Measurements from ENCODE around the gene OR6C68. TPM values are rescaled to one million over a fixed set of nuclear protein-coding genes. Genes with fewer than 3 reads are reported as not detected.

The OR6C68 gene
- total RNA-seq, 1 donor: not detected

DNA sequence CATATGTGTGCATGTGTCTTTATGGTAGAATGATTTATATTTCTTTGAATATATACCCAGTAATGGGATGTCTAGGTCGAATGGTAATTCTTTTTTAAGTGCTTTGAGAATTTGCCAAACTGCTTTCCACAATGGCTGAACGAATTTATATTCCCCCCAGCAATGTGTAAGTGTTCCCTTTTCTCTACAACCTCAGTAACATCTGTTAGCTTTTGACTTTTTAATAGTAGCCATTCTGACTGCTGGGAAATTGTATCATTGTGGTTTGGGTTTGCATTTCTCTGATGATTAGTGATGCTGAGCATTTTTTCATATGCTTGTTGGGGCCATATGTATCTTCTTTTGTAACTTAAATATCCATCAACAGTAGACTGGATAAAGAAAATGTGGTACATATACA is 9.4 kb downstream of the OR6C68 start:
- H3K4me3 ChIP-seq (ENCODE audit: low read depth, low read length): no peak overlapping the region
- TF ChIP-seq, protein P1, sequence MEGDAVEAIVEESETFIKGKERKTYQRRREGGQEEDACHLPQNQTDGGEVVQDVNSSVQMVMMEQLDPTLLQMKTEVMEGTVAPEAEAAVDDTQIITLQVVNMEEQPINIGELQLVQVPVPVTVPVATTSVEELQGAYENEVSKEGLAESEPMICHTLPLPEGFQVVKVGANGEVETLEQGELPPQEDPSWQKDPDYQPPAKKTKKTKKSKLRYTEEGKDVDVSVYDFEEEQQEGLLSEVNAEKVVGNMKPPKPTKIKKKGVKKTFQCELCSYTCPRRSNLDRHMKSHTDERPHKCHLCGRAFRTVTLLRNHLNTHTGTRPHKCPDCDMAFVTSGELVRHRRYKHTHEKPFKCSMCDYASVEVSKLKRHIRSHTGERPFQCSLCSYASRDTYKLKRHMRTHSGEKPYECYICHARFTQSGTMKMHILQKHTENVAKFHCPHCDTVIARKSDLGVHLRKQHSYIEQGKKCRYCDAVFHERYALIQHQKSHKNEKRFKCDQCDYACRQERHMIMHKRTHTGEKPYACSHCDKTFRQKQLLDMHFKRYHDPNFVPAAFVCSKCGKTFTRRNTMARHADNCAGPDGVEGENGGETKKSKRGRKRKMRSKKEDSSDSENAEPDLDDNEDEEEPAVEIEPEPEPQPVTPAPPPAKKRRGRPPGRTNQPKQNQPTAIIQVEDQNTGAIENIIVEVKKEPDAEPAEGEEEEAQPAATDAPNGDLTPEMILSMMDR (IDR thresholded peaks at IDR 0.05; ENCODE audit: insufficient read depth, low read length): no peak
- no peak for DNase-seq (ENCODE audit: low read depth)

DNA sequence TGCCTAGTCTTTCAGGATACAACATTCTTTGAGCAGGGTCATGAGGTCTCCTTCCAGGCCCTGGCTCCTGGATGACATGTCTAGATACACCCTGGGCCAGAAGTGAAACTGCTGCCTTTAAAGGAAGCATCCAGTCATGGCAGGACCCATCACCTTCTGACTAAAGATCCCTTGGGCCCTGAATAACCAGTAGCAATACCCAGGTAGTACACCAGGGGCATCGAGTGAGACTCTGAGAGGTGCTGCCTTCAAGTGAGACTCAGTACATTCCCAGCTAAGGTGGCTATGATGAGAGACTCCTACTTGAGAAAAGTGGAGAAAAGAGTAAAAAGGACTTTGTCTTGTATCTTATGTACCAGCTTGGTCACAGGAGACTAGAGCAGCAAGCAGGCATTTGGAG is 23.5 kb downstream of the OR6C68 start:
- no peak for DNase-seq (ENCODE audit: low read depth)
- no peak overlapping the region for H3K4me3 ChIP-seq (ENCODE audit: low read depth, low read length)
- TF ChIP-seq, protein P1 (IDR thresholded peaks at IDR 0.05; ENCODE audit: insufficient read depth, low read length): no peak

DNA sequence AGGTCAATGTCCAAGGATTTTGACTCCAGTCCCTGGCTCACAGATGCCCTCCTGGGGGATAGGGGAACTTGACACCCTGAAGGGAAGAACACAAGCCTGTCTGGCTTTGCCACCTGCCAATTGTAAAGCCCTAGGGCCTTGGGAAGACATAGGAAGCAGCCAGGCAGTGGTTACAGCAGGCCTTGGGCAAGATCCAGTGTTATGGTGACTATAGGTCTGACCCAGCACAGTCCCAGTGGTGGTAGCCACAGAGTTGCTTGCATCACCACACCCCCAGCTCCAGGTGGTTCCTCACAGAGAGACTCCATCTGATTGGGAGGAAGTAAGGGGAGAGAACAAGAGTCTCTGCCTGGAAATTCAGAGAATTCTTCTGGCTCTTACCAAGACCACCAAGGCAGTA is 24.2 kb downstream of the OR6C68 start:
- H3K4me3 ChIP-seq (ENCODE audit: low read depth, low read length): no peak overlapping the region
- DNase-seq (ENCODE audit: low read depth): no peak
- TF ChIP-seq, protein P1 (IDR thresholded peaks at IDR 0.05; ENCODE audit: insufficient read depth, low read length): no peak

Other genes with a start within 250 kb of the OR6C68 start
- gene OR6C74, start 247.8 kb upstream of the OR6C68 start, total RNA-seq (ENCODE audit: low replicate concordance): not detected in 2 replicates
- not detected in 2 replicates for gene OR6C6, start 195.8 kb upstream of the OR6C68 start, total RNA-seq (ENCODE audit: low replicate concordance)
- gene OR6C1, start 178.0 kb upstream of the OR6C68 start, total RNA-seq (ENCODE audit: low replicate concordance): not detected in 2 replicates
- not detected in 2 replicates for gene OR6C3, start 161.6 kb upstream of the OR6C68 start, total RNA-seq (ENCODE audit: low replicate concordance)
- gene OR6C75, start 129.4 kb upstream of the OR6C68 start, total RNA-seq (ENCODE audit: low replicate concordance): not detected in 2 replicates
- not detected in 2 replicates for gene OR6C65, start 91.8 kb upstream of the OR6C68 start, total RNA-seq (ENCODE audit: low replicate concordance)
- not detected in 2 replicates for gene OR6C76, start 66.1 kb upstream of the OR6C68 start, total RNA-seq (ENCODE audit: low replicate concordance)
- gene OR6C2, start 48.3 kb upstream of the OR6C68 start, total RNA-seq (ENCODE audit: low replicate concordance): not detected in 2 replicates
- not detected in 2 replicates for gene OR6C70, start 22.2 kb upstream of the OR6C68 start, total RNA-seq (ENCODE audit: low replicate concordance)
- gene OR6C4, start 57.2 kb downstream of the OR6C68 start, total RNA-seq (ENCODE audit: low replicate concordance): not detected in 2 replicates
- not detected in 2 replicates for gene OR2AP1, start 80.1 kb downstream of the OR6C68 start, total RNA-seq (ENCODE audit: low replicate concordance)
- gene OR10P1, start 144.5 kb downstream of the OR6C68 start, total RNA-seq (ENCODE audit: low replicate concordance): not detected in 2 replicates
- 13.9 and 37.6 TPM in 2 replicates for gene ITGA7, start 215.5 kb downstream of the OR6C68 start, total RNA-seq (ENCODE audit: low replicate concordance)
- gene BLOC1S1, start 223.7 kb downstream of the OR6C68 start, total RNA-seq (ENCODE audit: low replicate concordance): 64.1 and 70.2 TPM in 2 replicates
- 13.3 and 17.7 TPM in 2 replicates for gene RDH5, start 228.0 kb downstream of the OR6C68 start, total RNA-seq (ENCODE audit: low replicate concordance)
- 2,365 and 6,536 TPM in 2 replicates for gene CD63, start 236.6 kb downstream of the OR6C68 start, total RNA-seq (ENCODE audit: low replicate concordance)

All from fibroblast of the aortic adventitia (primary cell).